HCT116 (cell line): ENCODE results near the gene WIPI1. TPM values are rescaled to one million over a fixed set of nuclear protein-coding genes. Genes with fewer than 3 reads are reported as not detected.

Experiments
- ATAC-seq: fragments of 200-7000 bp; cut with Tn5 transposase; 2 replicates; pipeline ENCODE4 v1.9.1; 2020; ENCODE audit warnings: mild to moderate bottlenecking, moderate library complexity
- BruUV-seq: library from RNA; stranded (reverse); fragments of 400-500 nt; replicated peaks from 2 replicates; lab custom pipeline; 2021; lab: Mats Ljungman, UMichigan
- CTCF ChIA-PET: fragments of 300-600 bp; sonication (Branson Sonifier 250); formaldehyde crosslinking; loops from one replicate; lab custom pipeline; 2021; ENCODE audit warnings: antibody characterized with exemption; lab: Charles Lee
- POLR2A ChIA-PET: fragments of 300-600, 350-600 bp; sonication (Branson Sonifier 250); formaldehyde crosslinking; loops from one replicate; lab custom pipeline; 2021; ENCODE audit warnings: antibody characterized with exemption; lab: Charles Lee
- RAD21 ChIA-PET, 2 experiments: fragments of 300-600 bp; sonication (Branson Sonifier 250); formaldehyde crosslinking; loops; one replicate each; lab custom pipeline; 2023; ENCODE audit warnings: low total read pairs in 2 of 2; ENCODE audit not compliant: uncharacterized antibody in 2 of 2, unreplicated experiment in 2 of 2, low non-redundant PET in 1 of 2; lab: Charles Lee
- DNase-seq: peaks from one replicate; pipeline ENCODE4 v3.0.0-alpha.2; 2010; ENCODE audit warnings: low read depth, low spot score
- H2AFZ ChIP-seq: fragments of 200-600 bp; shearing (Covaris generic), sonication (generic); 2 replicates; pipeline ENCODE4 v1.6.1; 2017; ENCODE audit warnings: low read depth, mixed run types, mixed read lengths, antibody characterized with exemption, low read length; ENCODE audit not compliant: poor library complexity, severe bottlenecking
- H3K27ac ChIP-seq: 2 replicates; pipeline ENCODE4 v1.5.1; 2012; ENCODE audit warnings: low read depth, low read length
- H3K27me3 ChIP-seq: fragments of 200-600 bp; sonication (generic); 2 replicates; pipeline ENCODE4 v1.6.1; 2016; ENCODE audit warnings: mixed run types, low read length, mixed read lengths; ENCODE audit not compliant: insufficient read depth
- H3K36me3 ChIP-seq, 2 experiments: fragments of 200-500 bp in 1 of 2; fragments of 200-600 bp in 1 of 2; sonication (Bioruptor generic) in 1 of 2; sonication (generic) in 1 of 2; 2 replicates each; pipeline versions ENCODE4 v1.5.1 to v1.6.1; 2014 to 2016; ENCODE audit warnings: low read length in 2 of 2, inconsistent platforms in 1 of 2, mixed read lengths in 1 of 2, mixed run types in 1 of 2; ENCODE audit not compliant: insufficient read depth in 2 of 2, control insufficient read depth in 1 of 2
- H3K4me1 ChIP-seq, 2 experiments: fragments of 200-600 bp in 1 of 2; sonication (generic) in 1 of 2; 2 replicates each; pipeline versions ENCODE4 v1.5.1 to v1.6.1; 2012 to 2017; ENCODE audit warnings: low read length in 2 of 2, inconsistent platforms in 1 of 2, mild to moderate bottlenecking in 1 of 2, mixed read lengths in 1 of 2, mixed run types in 1 of 2, moderate library complexity in 1 of 2; ENCODE audit not compliant: insufficient read depth in 2 of 2, control insufficient read depth in 1 of 2
- H3K4me2 ChIP-seq: fragments of 200-600 bp; sonication (generic); 2 replicates; pipeline ENCODE4 v1.6.1; 2017; ENCODE audit warnings: mixed run types, low read length, mixed read lengths
- H3K4me3 ChIP-seq, 2 experiments: fragments of 200-600 bp in 1 of 2; sonication (generic) in 1 of 2; replicated peaks in 1 of 2; 2 replicates each; pipeline ENCODE4 v1.5.1; 2011 to 2016; ENCODE audit warnings: low read length in 2 of 2, control low read depth in 1 of 2, low read depth in 1 of 2, mild to moderate bottlenecking in 1 of 2, mixed read lengths in 1 of 2, mixed run types in 1 of 2
- H3K79me2 ChIP-seq: fragments of 200-600 bp; sonication (generic); 2 replicates; pipeline ENCODE4 v1.6.1; 2017; ENCODE audit warnings: mild to moderate bottlenecking, mixed run types, low read length, moderate library complexity, mixed read lengths; ENCODE audit not compliant: insufficient read depth
- H3K9ac ChIP-seq: fragments of 200-600 bp; sonication (generic); 2 replicates; pipeline ENCODE4 v1.6.1; 2016; ENCODE audit warnings: low read length, mixed read lengths
- H3K9me2 ChIP-seq: fragments of 200-600 bp; sonication (generic), shearing (Covaris generic); 2 replicates; pipeline ENCODE4 v1.6.1; 2017; ENCODE audit warnings: mixed run types, mild to moderate bottlenecking, moderate library complexity; ENCODE audit not compliant: insufficient read depth
- H3K9me3 ChIP-seq, 2 experiments: fragments of 200-500 bp in 1 of 2; fragments of 200-600 bp in 1 of 2; sonication (Bioruptor generic) in 1 of 2; sonication (generic) in 1 of 2; 2 replicates each; pipeline ENCODE4 v1.6.1; 2014 to 2017; ENCODE audit warnings: low read length in 2 of 2, mixed read lengths in 2 of 2, inconsistent platforms in 1 of 2, low read depth in 1 of 2, mild to moderate bottlenecking in 1 of 2, mixed run types in 1 of 2, moderate library complexity in 1 of 2; ENCODE audit not compliant: control insufficient read depth in 1 of 2, insufficient read depth in 1 of 2
- H4K20me1 ChIP-seq: fragments of 200-600 bp; sonication (generic), shearing (Covaris generic); 2 replicates; pipeline ENCODE4 v1.6.1; 2017; ENCODE audit warnings: mixed run types, mild to moderate bottlenecking, moderate library complexity; ENCODE audit not compliant: insufficient read depth
- CBX3 ChIP-seq: IDR thresholded peaks from 2 replicates; pipeline ENCODE4 v1.6.1; 2012; ENCODE audit warnings: low read depth
- CEBPB ChIP-seq: IDR thresholded peaks from 2 replicates; pipeline ENCODE4 v1.6.1; 2012; ENCODE audit warnings: low read depth
- ELF1 ChIP-seq: IDR thresholded peaks from 2 replicates; pipeline ENCODE4 v1.6.1; 2012; ENCODE audit warnings: low read depth, borderline replicate concordance
- EZH2 ChIP-seq: fragments of 200-600 bp; sonication (generic); IDR thresholded peaks from 2 replicates; pipeline ENCODE4 v1.6.1; 2017; ENCODE audit warnings: antibody characterized with exemption, mixed run types
- EZH2phosphoT487 ChIP-seq: fragments of 200-600 bp; IDR thresholded peaks from 2 replicates; pipeline ENCODE4 v1.6.1; 2018; ENCODE audit warnings: antibody characterized with exemption, borderline replicate concordance
- JUND ChIP-seq: IDR thresholded peaks from 2 replicates; pipeline ENCODE4 v1.6.1; 2012
- POLR2A ChIP-seq: IDR thresholded peaks from 2 replicates; pipeline ENCODE4 v1.7.0; 2011; ENCODE audit warnings: borderline replicate concordance; ENCODE audit not compliant: insufficient read depth, insufficient read length; ENCODE audit errors: extremely low read depth
- POLR2AphosphoS5 ChIP-seq: IDR thresholded peaks from 2 replicates; pipeline ENCODE4 v1.6.1; 2011; ENCODE audit warnings: mild to moderate bottlenecking, low read depth, low read length, moderate library complexity
- RAD21 ChIP-seq: IDR thresholded peaks from 2 replicates; pipeline ENCODE4 v1.6.1; 2012; ENCODE audit warnings: low read depth, mild to moderate bottlenecking
- REST ChIP-seq: IDR thresholded peaks from 2 replicates; pipeline ENCODE4 v1.6.1; 2012; ENCODE audit warnings: low read depth
- SIN3A ChIP-seq: IDR thresholded peaks from 2 replicates; pipeline ENCODE4 v1.6.1; 2012; ENCODE audit warnings: low read depth
- SRF ChIP-seq: IDR thresholded peaks from 2 replicates; pipeline ENCODE4 v1.6.1; 2012; ENCODE audit warnings: low read depth
- YY1 ChIP-seq: IDR thresholded peaks from 2 replicates; pipeline ENCODE4 v1.6.1; 2011; ENCODE audit warnings: low read length, low read depth, moderate library complexity, mild to moderate bottlenecking; ENCODE audit not compliant: insufficient replicate concordance; ENCODE audit errors: extremely low read depth
- ZFX ChIP-seq: fragments of 450-650 bp; IDR thresholded peaks from 2 replicates; pipeline ENCODE4 v1.6.1; 2017
- ZNF274 ChIP-seq: fragments of 200-500 bp; sonication (Bioruptor generic); IDR thresholded peaks from 2 replicates; pipeline ENCODE4 v1.6.1; 2014; ENCODE audit warnings: mild to moderate bottlenecking, low read depth, low read length, inconsistent platforms
- intact Hi-C: fragments of 100-400 bp; cut with micrococcal nuclease; formaldehyde crosslinking; loops from 2 replicates; pipeline ENCODE4 v1.10.0; 2022
- total RNA-seq: library from RNA; stranded (reverse); gene quantifications from one replicate; pipeline ENCODE4 v1.2.1, GENCODE V29; 2021; ENCODE audit not compliant: unreplicated experiment
- TF ChIP-seq, protein P1 (sequence below): IDR thresholded peaks from 2 replicates; pipeline ENCODE4 v1.6.1; 2012
- TF ChIP-seq, protein P2 (sequence below): IDR thresholded peaks from 2 replicates; pipeline ENCODE4 v1.6.1; 2011; ENCODE audit warnings: mild to moderate bottlenecking, low read length, moderate library complexity; ENCODE audit not compliant: insufficient replicate concordance; ENCODE audit errors: extremely low read depth
- TF ChIP-seq, protein P3 (sequence below), 3 experiments: fragments of 200-600 bp in 1 of 3; sonication (generic) in 1 of 3; IDR thresholded peaks in 2 of 3; conservative IDR thresholded peaks in 1 of 3; 2 replicates each; pipeline ENCODE4 v1.5.1; 2012 to 2017; ENCODE audit warnings: low read depth in 2 of 3, low read length in 2 of 3, antibody characterized with exemption in 1 of 3, borderline replicate concordance in 1 of 3, control low read depth in 1 of 3, mild to moderate bottlenecking in 1 of 3, mixed read lengths in 1 of 3, mixed run types in 1 of 3, moderate library complexity in 1 of 3; ENCODE audit not compliant: insufficient read depth in 1 of 3

The WIPI1 gene
- total RNA-seq, 1 experiment from 2014 or later = 21.5 TPM

GRCh38 chr17:68383443-68384321 lies 73.6 kb downstream of the WIPI1 start:
- H3K4me1 ChIP-seq = peaks cover 88 to 94% of the 10 kb centered on the region in 2 experiments
- no peaks in the 10 kb centered on the region for H3K27me3 ChIP-seq
- H3K4me2 ChIP-seq = peak overlapping the region; percentile 60
- BruUV-seq = no TSS peak
- POLR2A ChIA-PET = interaction anchor here (0.7 to 3.1 kb wide), 9 partner anchors 9 to 97 kb away, joined by 3 to 17 read pairs (median 4); partner anchors contain the start of gene ARSG
- H3K36me3 ChIP-seq = no peaks in the 10 kb centered on the region
- peak overlapping the region in 1 of 2 experiments; percentile 0; a peak in 1 of 4 replicates for H3K4me3 ChIP-seq
- CTCF ChIA-PET = interaction anchor here (3.3 kb wide), 1 partner anchor 15 kb away, joined by 41 read pairs; no protein-coding TSS in a partner anchor
- peak overlapping the region; percentile 96 for H3K27ac ChIP-seq
- no peaks in the 10 kb centered on the region for H3K79me2 ChIP-seq
- RAD21 ChIA-PET = interaction anchor here (1.3 to 2.9 kb wide), 3 partner anchors 15 to 119 kb away, joined by 3 to 7 read pairs (median 6); no protein-coding TSS in a partner anchor
- peak; percentile 62 for ATAC-seq
- H3K9ac ChIP-seq = peak overlapping the region; percentile 50
- DNase-seq = peak; percentile 86
- no peaks in the 10 kb centered on the region for H3K9me3 ChIP-seq
- peak overlapping the region; percentile 5 for H2AFZ ChIP-seq
- no peaks in the 10 kb centered on the region for H3K9me2 ChIP-seq
- H4K20me1 ChIP-seq = no peaks in the 10 kb centered on the region
- intact Hi-C loops = loop anchor here (5.0 to 10.0 kb wide), 2 partner anchors 71 to 979 kb away; no protein-coding TSS in a partner anchor
- TF ChIP-seq REST (no peak), YY1 (peak; percentile 17), RAD21 (0 out of 2 replicates have a peak, but pooled peaks have one; percentile 12), EZH2phosphoT487 (no peak), POLR2AphosphoS5 (0 out of 2 replicates have a peak, but pooled peaks have one; percentile 3), CBX3 (no peak), ELF1 (no peak), SIN3A (peak; percentile 79; the same call in 1 of the 2 replicates), POLR2A (no peak), ZNF274 (no peak), JUND (peak; percentile 51), SRF (no peak), ZFX (no peak), EZH2 (no peak), CEBPB (peak; percentile 91)
- TF ChIP-seq, protein P1, sequence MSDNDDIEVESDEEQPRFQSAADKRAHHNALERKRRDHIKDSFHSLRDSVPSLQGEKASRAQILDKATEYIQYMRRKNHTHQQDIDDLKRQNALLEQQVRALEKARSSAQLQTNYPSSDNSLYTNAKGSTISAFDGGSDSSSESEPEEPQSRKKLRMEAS = peak; percentile 98
- TF ChIP-seq, protein P2, sequence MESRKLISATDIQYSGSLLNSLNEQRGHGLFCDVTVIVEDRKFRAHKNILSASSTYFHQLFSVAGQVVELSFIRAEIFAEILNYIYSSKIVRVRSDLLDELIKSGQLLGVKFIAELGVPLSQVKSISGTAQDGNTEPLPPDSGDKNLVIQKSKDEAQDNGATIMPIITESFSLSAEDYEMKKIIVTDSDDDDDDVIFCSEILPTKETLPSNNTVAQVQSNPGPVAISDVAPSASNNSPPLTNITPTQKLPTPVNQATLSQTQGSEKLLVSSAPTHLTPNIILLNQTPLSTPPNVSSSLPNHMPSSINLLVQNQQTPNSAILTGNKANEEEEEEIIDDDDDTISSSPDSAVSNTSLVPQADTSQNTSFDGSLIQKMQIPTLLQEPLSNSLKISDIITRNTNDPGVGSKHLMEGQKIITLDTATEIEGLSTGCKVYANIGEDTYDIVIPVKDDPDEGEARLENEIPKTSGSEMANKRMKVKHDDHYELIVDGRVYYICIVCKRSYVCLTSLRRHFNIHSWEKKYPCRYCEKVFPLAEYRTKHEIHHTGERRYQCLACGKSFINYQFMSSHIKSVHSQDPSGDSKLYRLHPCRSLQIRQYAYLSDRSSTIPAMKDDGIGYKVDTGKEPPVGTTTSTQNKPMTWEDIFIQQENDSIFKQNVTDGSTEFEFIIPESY = no peak
- TF ChIP-seq, protein P3, sequence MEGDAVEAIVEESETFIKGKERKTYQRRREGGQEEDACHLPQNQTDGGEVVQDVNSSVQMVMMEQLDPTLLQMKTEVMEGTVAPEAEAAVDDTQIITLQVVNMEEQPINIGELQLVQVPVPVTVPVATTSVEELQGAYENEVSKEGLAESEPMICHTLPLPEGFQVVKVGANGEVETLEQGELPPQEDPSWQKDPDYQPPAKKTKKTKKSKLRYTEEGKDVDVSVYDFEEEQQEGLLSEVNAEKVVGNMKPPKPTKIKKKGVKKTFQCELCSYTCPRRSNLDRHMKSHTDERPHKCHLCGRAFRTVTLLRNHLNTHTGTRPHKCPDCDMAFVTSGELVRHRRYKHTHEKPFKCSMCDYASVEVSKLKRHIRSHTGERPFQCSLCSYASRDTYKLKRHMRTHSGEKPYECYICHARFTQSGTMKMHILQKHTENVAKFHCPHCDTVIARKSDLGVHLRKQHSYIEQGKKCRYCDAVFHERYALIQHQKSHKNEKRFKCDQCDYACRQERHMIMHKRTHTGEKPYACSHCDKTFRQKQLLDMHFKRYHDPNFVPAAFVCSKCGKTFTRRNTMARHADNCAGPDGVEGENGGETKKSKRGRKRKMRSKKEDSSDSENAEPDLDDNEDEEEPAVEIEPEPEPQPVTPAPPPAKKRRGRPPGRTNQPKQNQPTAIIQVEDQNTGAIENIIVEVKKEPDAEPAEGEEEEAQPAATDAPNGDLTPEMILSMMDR (IDR thresholded peaks at IDR 0.05 in 2 of 3, conservative IDR thresholded peaks at IDR 0.05 in 1 of 3; ENCODE audit: borderline replicate concordance in 1 of 3, insufficient read depth in 1 of 3, low read depth in 2 of 3, low read length in 2 of 3) = no peak
